OCI-LY7 (cell line): ENCODE data around the gene FAM53C. TPM values are rescaled to one million over a fixed set of nuclear protein-coding genes. Genes with fewer than 3 reads are reported as not detected.

ENCODE experiments used
- BruUV-seq: library from RNA; stranded (reverse); fragments of 400-500 nt; replicated peaks from 2 replicates; lab custom pipeline; 2021; lab: Mats Ljungman, UMichigan
- CTCF ChIA-PET: fragments of 300-600 bp; sonication (Branson Sonifier 250); formaldehyde crosslinking; loops from one replicate; lab custom pipeline; 2022; ENCODE audit warnings: antibody characterized with exemption; ENCODE audit not compliant: unreplicated experiment; lab: Charles Lee
- POLR2A ChIA-PET: fragments of 300-600 bp; sonication (Branson Sonifier 250); formaldehyde crosslinking; loops from one replicate; lab custom pipeline; 2022; ENCODE audit warnings: antibody characterized with exemption; lab: Charles Lee
- DNase-seq: peaks from one replicate; pipeline ENCODE4 v3.0.0-alpha.2; 2015; ENCODE audit warnings: low spot score
- H2AFZ ChIP-seq: fragments of 200-600 bp; sonication (generic), shearing (Covaris generic); 2 replicates; pipeline ENCODE4 v1.6.1; 2014; ENCODE audit warnings: mild to moderate bottlenecking, antibody characterized with exemption, low read length, moderate library complexity
- H3K27ac ChIP-seq: fragments of 200-600 bp; sonication (generic); 2 replicates; pipeline ENCODE4 v1.5.1; 2014; ENCODE audit warnings: mixed run types, low read depth, mild to moderate bottlenecking, moderate library complexity, low read length, inconsistent platforms; ENCODE audit not compliant: poor library complexity, severe bottlenecking
- H3K36me3 ChIP-seq: fragments of 200-600 bp; sonication (generic); 2 replicates; pipeline ENCODE4 v1.6.1; 2014; ENCODE audit warnings: mild to moderate bottlenecking, antibody characterized with exemption, low read length, moderate library complexity, mixed read lengths; ENCODE audit not compliant: insufficient read depth
- H3K4me1 ChIP-seq: fragments of 200-600 bp; sonication (generic); 2 replicates; pipeline ENCODE4 v1.5.1; 2014; ENCODE audit warnings: mild to moderate bottlenecking, low read length; ENCODE audit not compliant: insufficient read depth, poor library complexity, severe bottlenecking
- H3K4me2 ChIP-seq: fragments of 200-600 bp; sonication (generic); 2 replicates; pipeline ENCODE4 v1.6.1; 2014; ENCODE audit warnings: mild to moderate bottlenecking, low read length
- H3K4me3 ChIP-seq: fragments of 200-600 bp; sonication (generic); 2 replicates; pipeline ENCODE4 v1.5.1; 2014; ENCODE audit warnings: mild to moderate bottlenecking, low read depth, low read length; ENCODE audit not compliant: poor library complexity, severe bottlenecking
- H3K79me2 ChIP-seq: fragments of 200-600 bp; sonication (generic); 2 replicates; pipeline ENCODE4 v1.6.1; 2016; ENCODE audit warnings: low read depth, mild to moderate bottlenecking, low read length, moderate library complexity, mixed read lengths; ENCODE audit not compliant: insufficient read depth
- H3K9me2 ChIP-seq: fragments of 200-600 bp; sonication (generic); 2 replicates; pipeline ENCODE4 v1.6.1; 2016; ENCODE audit warnings: mild to moderate bottlenecking, low read length, mixed read lengths; ENCODE audit not compliant: insufficient read depth
- H3K9me3 ChIP-seq: fragments of 200-600 bp; sonication (generic); 2 replicates; pipeline ENCODE4 v1.6.1; 2014; ENCODE audit warnings: mild to moderate bottlenecking, mixed run types, low read length, mixed read lengths
- H4K20me1 ChIP-seq: fragments of 200-600 bp; sonication (generic); 2 replicates; pipeline ENCODE4 v1.6.1; 2014; ENCODE audit warnings: mild to moderate bottlenecking, antibody characterized with exemption, low read length, moderate library complexity, mixed read lengths; ENCODE audit not compliant: insufficient read depth
- EZH2phosphoT487 ChIP-seq: fragments of 200-600 bp; sonication (generic); IDR thresholded peaks from 2 replicates; pipeline ENCODE4 v1.6.1; 2018; ENCODE audit warnings: low read depth, borderline replicate concordance, mild to moderate bottlenecking, mixed run types, antibody characterized with exemption, low read length, moderate library complexity, mixed read lengths
- intact Hi-C: fragments of 100-400 bp; cut with micrococcal nuclease; formaldehyde crosslinking; loops from one replicate; pipeline ENCODE4 v1.10.0; 2022; ENCODE audit not compliant: unreplicated experiment
- total RNA-seq, 2 experiments: library from RNA; depleted of rRNA in 1 of 2; stranded (reverse); fragments of >200 nt in 1 of 2; shearing (Covaris generic) in 1 of 2; gene quantifications; 2 replicates each; pipeline ENCODE4 v1.2.3, GENCODE V29; 2014 to 2022
- TF ChIP-seq, protein P1 (sequence below): fragments of 200-600 bp; sonication (generic); conservative IDR thresholded peaks from 2 replicates; pipeline ENCODE4 v1.5.1; 2014; ENCODE audit warnings: mild to moderate bottlenecking, antibody characterized with exemption, low read length, moderate library complexity, mixed read lengths

FAM53C gene
- total RNA-seq, 2 experiments from 2014 or later, result 42.3 to 46.5 TPM

DNA sequence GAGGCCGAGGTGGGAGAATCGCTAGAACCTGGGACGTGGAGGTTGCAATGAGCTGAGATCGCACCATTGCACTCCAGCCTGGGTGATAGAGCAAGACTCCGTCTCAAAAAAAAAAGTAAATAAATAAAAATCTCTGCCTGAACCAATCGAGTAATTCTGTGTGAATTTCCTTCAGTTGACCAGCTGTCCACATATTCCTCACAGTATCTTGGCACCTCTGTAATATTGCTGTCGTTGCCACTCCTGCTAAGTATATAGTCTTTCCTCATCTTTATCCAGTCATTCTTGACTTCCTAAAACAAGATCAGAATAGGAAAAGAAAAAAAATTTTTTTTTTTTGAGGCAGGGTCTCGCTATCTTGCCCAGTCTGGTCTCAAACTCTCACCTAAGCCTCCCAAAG, 44.3 kb downstream of the FAM53C start:
- intact Hi-C loops, result no loop called here
- BruUV-seq, result no TSS peak
- no peak overlapping the region for H2AFZ ChIP-seq
- ChIA-PET POLR2A (interaction anchor here (0.5 to 1.1 kb wide), 4 partner anchors 9 to 716 kb away, joined by 3 to 4 read pairs (median 3); no protein-coding TSS in a partner anchor), CTCF (no interaction called here)
- no peaks in the 10 kb centered on the region for H3K4me1 ChIP-seq
- no peak overlapping the region for H3K27ac ChIP-seq
- DNase-seq, result no peak
- peaks cover 85% of the 10 kb centered on the region for H3K36me3 ChIP-seq
- H3K4me2 ChIP-seq, result no peak overlapping the region
- H3K79me2 ChIP-seq, result no peaks in the 10 kb centered on the region
- no peak for TF ChIP-seq EZH2phosphoT487
- TF ChIP-seq, protein P1, sequence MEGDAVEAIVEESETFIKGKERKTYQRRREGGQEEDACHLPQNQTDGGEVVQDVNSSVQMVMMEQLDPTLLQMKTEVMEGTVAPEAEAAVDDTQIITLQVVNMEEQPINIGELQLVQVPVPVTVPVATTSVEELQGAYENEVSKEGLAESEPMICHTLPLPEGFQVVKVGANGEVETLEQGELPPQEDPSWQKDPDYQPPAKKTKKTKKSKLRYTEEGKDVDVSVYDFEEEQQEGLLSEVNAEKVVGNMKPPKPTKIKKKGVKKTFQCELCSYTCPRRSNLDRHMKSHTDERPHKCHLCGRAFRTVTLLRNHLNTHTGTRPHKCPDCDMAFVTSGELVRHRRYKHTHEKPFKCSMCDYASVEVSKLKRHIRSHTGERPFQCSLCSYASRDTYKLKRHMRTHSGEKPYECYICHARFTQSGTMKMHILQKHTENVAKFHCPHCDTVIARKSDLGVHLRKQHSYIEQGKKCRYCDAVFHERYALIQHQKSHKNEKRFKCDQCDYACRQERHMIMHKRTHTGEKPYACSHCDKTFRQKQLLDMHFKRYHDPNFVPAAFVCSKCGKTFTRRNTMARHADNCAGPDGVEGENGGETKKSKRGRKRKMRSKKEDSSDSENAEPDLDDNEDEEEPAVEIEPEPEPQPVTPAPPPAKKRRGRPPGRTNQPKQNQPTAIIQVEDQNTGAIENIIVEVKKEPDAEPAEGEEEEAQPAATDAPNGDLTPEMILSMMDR, result no peak
- no peak overlapping the region for H3K4me3 ChIP-seq
- no peaks in the 10 kb centered on the region for H4K20me1 ChIP-seq
- no peaks in the 10 kb centered on the region for H3K9me3 ChIP-seq
- no peaks in the 10 kb centered on the region for H3K9me2 ChIP-seq

DNA sequence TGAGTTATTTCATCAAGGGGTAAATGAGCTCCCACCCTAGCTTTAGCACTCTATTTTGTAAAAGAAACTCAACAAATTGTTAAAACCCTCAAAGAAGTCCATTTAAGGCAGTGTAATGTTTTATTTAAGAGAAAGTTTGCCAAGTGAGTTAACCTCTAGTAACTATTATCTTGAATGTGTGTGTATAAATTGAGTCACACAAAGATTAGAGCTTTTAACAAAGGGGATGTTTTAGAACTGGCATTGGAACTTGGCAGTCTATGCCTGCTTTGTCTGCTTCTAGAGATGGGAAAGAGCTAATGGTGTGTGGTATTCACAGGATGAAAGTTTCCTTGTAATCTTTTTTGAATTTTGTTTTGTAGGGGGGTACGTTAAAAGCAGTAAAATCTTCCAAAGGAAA, 47.6 kb downstream of the FAM53C start:
- POLR2A ChIA-PET, result interaction anchor here (0.5 to 0.7 kb wide), 2 partner anchors 214 to 702 kb away, joined by 3 read pairs; no protein-coding TSS in a partner anchor
- peaks cover 66% of the 10 kb centered on the region for H3K36me3 ChIP-seq
- BruUV-seq, result no TSS peak

DNA sequence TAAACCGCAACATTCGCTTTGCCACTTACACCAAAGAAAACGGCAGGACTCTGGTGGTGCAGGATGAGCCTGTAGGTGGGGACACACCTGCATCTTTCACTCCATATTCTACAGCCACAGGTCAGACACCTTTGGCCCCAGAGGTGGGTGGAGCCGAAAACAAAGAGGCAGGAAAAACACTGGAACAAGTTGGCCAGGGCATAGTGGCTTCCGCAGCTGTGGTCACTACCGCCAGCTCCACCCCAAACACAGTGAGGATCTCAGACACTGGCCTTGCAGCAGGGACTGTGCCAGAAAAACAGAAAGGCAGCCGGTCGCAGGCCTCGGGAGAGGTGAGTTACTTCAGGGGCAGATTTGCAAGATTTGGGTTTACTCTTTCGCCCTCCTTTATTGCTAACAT, 48.2 kb downstream of the FAM53C start:
- no peak for DNase-seq
- Histone ChIP-seq H3K4me1 (no peaks in the 10 kb centered on the region), H3K9me3 (no peaks in the 10 kb centered on the region), H4K20me1 (no peaks in the 10 kb centered on the region), H3K4me3 (no peak overlapping the region), H3K4me2 (no peak overlapping the region), H3K79me2 (no peaks in the 10 kb centered on the region), H3K9me2 (no peaks in the 10 kb centered on the region), H3K36me3 (peaks cover 66% of the 10 kb centered on the region), H2AFZ (no peak overlapping the region), H3K27ac (no peak overlapping the region)
- BruUV-seq, result no TSS peak
- CTCF ChIA-PET, result no interaction called here
- no peak for TF ChIP-seq EZH2phosphoT487
- TF ChIP-seq, protein P1, result no peak
- POLR2A ChIA-PET, result no interaction called here
- intact Hi-C loops, result no loop called here

More for the DNA sequence above, 47.6 kb downstream of the FAM53C start:
- Histone ChIP-seq H2AFZ (no peak overlapping the region), H3K27ac (no peak overlapping the region), H3K4me2 (no peak overlapping the region), H3K4me1 (no peaks in the 10 kb centered on the region), H3K4me3 (no peak overlapping the region), H3K9me3 (no peaks in the 10 kb centered on the region), H3K79me2 (no peaks in the 10 kb centered on the region), H4K20me1 (no peaks in the 10 kb centered on the region), H3K9me2 (no peaks in the 10 kb centered on the region)
- TF ChIP-seq, protein P1, result no peak
- TF ChIP-seq EZH2phosphoT487, result no peak
- CTCF ChIA-PET, result no interaction called here
- intact Hi-C loops, result no loop called here
- no peak for DNase-seq
